GM18867 (cell line): Measurements from ENCODE around the gene GPX6.
"Not testable (repeated sequence)": the region's sequence is repeated elsewhere in the genome, so short reads cannot be mapped to it uniquely, and the experiment has no call there.

Source experiments
- ATAC-seq: cut with Tn5 transposase; IDR thresholded peaks from one replicate; pipeline ENCODE4 v1.9.1; 2021; ENCODE audit warnings: mild to moderate bottlenecking, moderate library complexity; ENCODE audit not compliant: unreplicated experiment

Gene GPX6

GRCh38 chr6:28525496-28526039, 10.0 kb upstream of the GPX6 start, which contains the start of gene GPX5:
TSS of gene GPX5 (plus strand) at chr6:28525881. CDS start at chr6:28526014, 133 bp downstream.
- ATAC-seq, result no peak

- no peak for ATAC-seq
Observed at GRCh38 chr6:28523241-28523622, 7.6 kb upstream of the GPX6 start.

- no peak for ATAC-seq
Observed at GRCh38 chr6:28522594-28523240, 7.1 kb upstream of the GPX6 start.

- ATAC-seq, result no peak
Observed at GRCh38 chr6:28517964-28518363, 2.4 kb upstream of the GPX6 start.

GRCh38 chr6:28512387-28512786, 3.2 kb downstream of the GPX6 start:
- not testable (repeated sequence) for ATAC-seq

GRCh38 chr6:28511628-28512300, 3.8 kb downstream of the GPX6 start:
- no peak for ATAC-seq

GRCh38 chr6:28506807-28507475, 8.7 kb downstream of the GPX6 start:
- no peak for ATAC-seq

GRCh38 chr6:28505733-28506132, 9.9 kb downstream of the GPX6 start:
- ATAC-seq, result no peak

GRCh38 chr6:28502709-28503305, 12.8 kb downstream of the GPX6 start:
- ATAC-seq, result not testable (repeated sequence)

- not testable (repeated sequence) for ATAC-seq
Observed at GRCh38 chr6:28502136-28502535, 13.5 kb downstream of the GPX6 start.

- no peak for ATAC-seq
Observed at GRCh38 chr6:28501259-28501658, 14.3 kb downstream of the GPX6 start.

GRCh38 chr6:28497893-28498292, 17.7 kb downstream of the GPX6 start:
- no peak for ATAC-seq

- ATAC-seq, result no peak
Observed at GRCh38 chr6:28497306-28497705, 18.3 kb downstream of the GPX6 start.

- ATAC-seq, result no peak
Observed at GRCh38 chr6:28496099-28496779, 19.4 kb downstream of the GPX6 start.

GRCh38 chr6:28491984-28492317, 23.6 kb downstream of the GPX6 start:
- ATAC-seq, result no peak

- ATAC-seq, result no peak
Observed at GRCh38 chr6:28490205-28490890, 25.2 kb downstream of the GPX6 start.

- peak; percentile 71 for ATAC-seq
Observed at GRCh38 chr6:28489366-28490204, 26.0 kb downstream of the GPX6 start.

- ATAC-seq, result no peak
Observed at GRCh38 chr6:28488916-28489365, 26.7 kb downstream of the GPX6 start.

- ATAC-seq, result no peak
Observed at GRCh38 chr6:28486988-28487742, 28.4 kb downstream of the GPX6 start.
